IMR-90 (cell line): ENCODE data around the gene SUN1. TPM values are rescaled to one million over a fixed set of nuclear protein-coding genes. Genes with fewer than 3 reads are reported as not detected.

ENCODE experiments used
- ATAC-seq: fragments of 200-7000 bp; cut with Tn5 transposase; 2 replicates; pipeline ENCODE4 v1.9.1; 2020; ENCODE audit warnings: low read depth, mild to moderate bottlenecking, moderate library complexity
- BruUV-seq: library from RNA; stranded (reverse); fragments of 400-500 nt; replicated peaks from 2 replicates; lab custom pipeline; 2021; lab: Mats Ljungman, UMichigan
- CTCF ChIA-PET: fragments of 300-600 bp; formaldehyde crosslinking; extraction: SDS; loops from one replicate; lab custom pipeline; 2021; ENCODE audit warnings: antibody characterized with exemption; lab: Yijun Ruan, JAX
- POLR2A ChIA-PET: fragments of 300-600 bp; sonication (Branson Sonifier 250); formaldehyde crosslinking; loops from one replicate; lab custom pipeline; 2022; ENCODE audit warnings: antibody characterized with exemption; ENCODE audit not compliant: unreplicated experiment; lab: Charles Lee
- DNase-seq: peaks from one replicate; pipeline ENCODE4 v3.0.0; 2013
- H2AFZ ChIP-seq: replicated peaks from 2 replicates; pipeline ENCODE3; 2013; ENCODE audit warnings: low read length, mild to moderate bottlenecking; ENCODE audit not compliant: poor library complexity
- H2AK5ac ChIP-seq: 2 replicates; pipeline ENCODE4 v1.6.1; 2013; ENCODE audit warnings: low read depth, low read length, inconsistent platforms
- H2AK9ac ChIP-seq: replicated peaks from 2 replicates; pipeline ENCODE3; 2013; ENCODE audit warnings: mild to moderate bottlenecking, low read depth, low read length, moderate library complexity; ENCODE audit not compliant: poor library complexity
- H2BK120ac ChIP-seq: 2 replicates; pipeline ENCODE4 v1.6.1; 2013; ENCODE audit warnings: low read depth, low read length, inconsistent platforms
- H2BK15ac ChIP-seq: 3 replicates; pipeline ENCODE4 v1.6.1; 2013; ENCODE audit warnings: low read depth, low read length, inconsistent platforms
- H2BK20ac ChIP-seq: 2 replicates; pipeline ENCODE4 v1.6.1; 2013; ENCODE audit warnings: low read depth, mild to moderate bottlenecking, inconsistent platforms, low read length, moderate library complexity
- H2BK5ac ChIP-seq: 2 replicates; pipeline ENCODE4 v1.6.1; 2013; ENCODE audit warnings: mild to moderate bottlenecking, low read depth, low read length, inconsistent platforms; ENCODE audit not compliant: poor library complexity, severe bottlenecking
- H3K14ac ChIP-seq: replicated peaks from 2 replicates; pipeline ENCODE4 v1.6.1; 2013; ENCODE audit warnings: low read depth, low read length, inconsistent platforms
- H3K18ac ChIP-seq: 2 replicates; pipeline ENCODE4 v1.6.1; 2013; ENCODE audit warnings: low read depth, low read length, control low read depth
- H3K23ac ChIP-seq: 2 replicates; pipeline ENCODE4 v1.6.1; 2013; ENCODE audit warnings: low read depth, low read length, inconsistent platforms
- H3K27ac ChIP-seq: 2 replicates; pipeline ENCODE4 v1.5.1; 2013; ENCODE audit warnings: mild to moderate bottlenecking, control low read depth, low read length; ENCODE audit not compliant: insufficient read depth
- H3K27me3 ChIP-seq: 2 replicates; pipeline ENCODE4 v1.6.1; 2013; ENCODE audit warnings: low read length; ENCODE audit not compliant: control insufficient read depth, insufficient read depth
- H3K36me3 ChIP-seq: 2 replicates; pipeline ENCODE4 v1.6.1; 2013; ENCODE audit warnings: low read length, mixed read lengths; ENCODE audit not compliant: control insufficient read depth, insufficient read depth
- H3K4ac ChIP-seq: 2 replicates; pipeline ENCODE4 v1.6.1; 2013; ENCODE audit warnings: low read depth, low read length, inconsistent platforms
- H3K4me1 ChIP-seq: 2 replicates; pipeline ENCODE4 v1.6.1; 2013; ENCODE audit warnings: low read length, mixed read lengths; ENCODE audit not compliant: control insufficient read depth, insufficient read depth
- H3K4me2 ChIP-seq: 2 replicates; pipeline ENCODE4 v1.6.1; 2013; ENCODE audit warnings: low read depth, mild to moderate bottlenecking, control low read depth, low read length, moderate library complexity
- H3K4me3 ChIP-seq: 2 replicates; pipeline ENCODE4 v1.5.1; 2013; ENCODE audit warnings: low read depth, mild to moderate bottlenecking, control low read depth, low read length, moderate library complexity; ENCODE audit not compliant: insufficient read depth
- H3K56ac ChIP-seq: 2 replicates; pipeline ENCODE4 v1.6.1; 2013; ENCODE audit warnings: low read length, inconsistent platforms; ENCODE audit not compliant: insufficient read depth; ENCODE audit errors: extremely low read depth
- H3K79me1 ChIP-seq, 2 experiments: 2 replicates each; pipeline ENCODE4 v1.6.1; 2013; ENCODE audit warnings: low read length in 2 of 2, inconsistent platforms in 1 of 2, low read depth in 1 of 2
- H3K9ac ChIP-seq: 2 replicates; pipeline ENCODE4 v1.6.1; 2013; ENCODE audit warnings: low read depth, low read length, control low read depth
- H3K9me1 ChIP-seq: 2 replicates; pipeline ENCODE4 v1.6.1; 2013; ENCODE audit warnings: low read length, inconsistent platforms; ENCODE audit not compliant: insufficient read depth
- H3K9me3 ChIP-seq: 2 replicates; pipeline ENCODE4 v1.6.1; 2013; ENCODE audit warnings: low read length; ENCODE audit not compliant: control insufficient read depth, insufficient read depth
- H4K20me1 ChIP-seq: 2 replicates; pipeline ENCODE4 v1.6.1; 2013; ENCODE audit warnings: low read length, inconsistent platforms; ENCODE audit not compliant: insufficient read depth
- H4K5ac ChIP-seq: 2 replicates; pipeline ENCODE4 v1.6.1; 2013; ENCODE audit warnings: mild to moderate bottlenecking, low read depth, low read length, control low read depth
- H4K8ac ChIP-seq, 2 experiments: 2 replicates each; pipeline ENCODE4 v1.6.1; 2013; ENCODE audit warnings: low read depth in 2 of 2, low read length in 2 of 2, control low read depth in 1 of 2, inconsistent platforms in 1 of 2
- H4K91ac ChIP-seq: 2 replicates; pipeline ENCODE4 v1.6.1; 2013; ENCODE audit warnings: low read depth, low read length, inconsistent platforms; ENCODE audit not compliant: insufficient read depth
- CEBPB ChIP-seq: IDR thresholded peaks from 2 replicates; pipeline ENCODE4 v1.6.1; 2012; ENCODE audit warnings: low read depth, low read length, improper control_type of control experiment
- CHD1 ChIP-seq: IDR thresholded peaks from 2 replicates; pipeline ENCODE4 v1.6.1; 2012; ENCODE audit warnings: low read depth, low read length, improper control_type of control experiment
- CTCF ChIP-seq: conservative IDR thresholded peaks from 2 replicates; pipeline ENCODE4 v1.5.1; 2012; ENCODE audit warnings: mild to moderate bottlenecking, low read depth, low read length, improper control_type of control experiment
- ELK1 ChIP-seq: fragments of 150-350 bp; IDR thresholded peaks from 2 replicates; pipeline ENCODE4 v1.6.1; 2016; ENCODE audit warnings: low read depth, mild to moderate bottlenecking, low read length, moderate library complexity, borderline replicate concordance
- FOS ChIP-seq: fragments of 150-350 bp; IDR thresholded peaks from 2 replicates; pipeline ENCODE4 v1.6.1; 2016; ENCODE audit warnings: low read depth, low read length
- MAZ ChIP-seq: IDR thresholded peaks from 2 replicates; pipeline ENCODE4 v1.6.1; 2012; ENCODE audit warnings: low read depth, mild to moderate bottlenecking, low read length, improper control_type of control experiment, moderate library complexity, borderline replicate concordance
- MXI1 ChIP-seq: IDR thresholded peaks from 2 replicates; pipeline ENCODE4 v1.6.1; 2012; ENCODE audit warnings: low read depth, mild to moderate bottlenecking, low read length, moderate library complexity, borderline replicate concordance
- NFE2L2 ChIP-seq: fragments of 150-350 bp; IDR thresholded peaks from 2 replicates; pipeline ENCODE4 v1.6.1; 2016; ENCODE audit warnings: low read depth, mild to moderate bottlenecking, low read length
- RAD21 ChIP-seq: IDR thresholded peaks from 2 replicates; pipeline ENCODE4 v1.6.1; 2012; ENCODE audit warnings: low read length, improper control_type of control experiment
- RFX5 ChIP-seq: IDR thresholded peaks from 2 replicates; pipeline ENCODE4 v1.8.0; 2012; ENCODE audit warnings: low read depth, mild to moderate bottlenecking, low read length, moderate library complexity
- SMC3 ChIP-seq: fragments of 150-350 bp; IDR thresholded peaks from 2 replicates; pipeline ENCODE4 v1.6.1; 2016; ENCODE audit warnings: low read depth, mild to moderate bottlenecking, antibody characterized with exemption, low read length, moderate library complexity
- WGBS, 2 experiments: methylation state at CpG; one replicate each; pipeline versions ENCODE4 v1.1.5 to v1.1.7; 2013; ENCODE audit warnings: missing lambda C conversion rate in 2 of 2; ENCODE audit not compliant: insufficient read length in 1 of 2; ENCODE audit errors: extremely low coverage in 2 of 2; 5-methylcytosine and 5-hydroxymethylcytosine counted together
- dilution Hi-C: fragments of 300-500 bp; cut with HindIII; formaldehyde crosslinking; loops from one replicate; pipeline ENCODE4 v1.14.3; 2018; ENCODE audit warnings: low sequenced_read_pairs; ENCODE audit not compliant: unreplicated experiment
- in situ Hi-C: fragments of 300-500 bp; cut with MboI; formaldehyde crosslinking; loops from 3 replicates; pipeline ENCODE4 v1.14.3; 2019; ENCODE audit warnings: low sequenced_read_pairs, inconsistent platforms, mixed read lengths
- intact Hi-C: fragments of 100-400 bp; cut with micrococcal nuclease; formaldehyde crosslinking; loops from 2 replicates; pipeline ENCODE4 v1.10.0; 2022
- polyA plus RNA-seq, 3 experiments: library from polyadenylated mRNA; depleted of rRNA; stranded (reverse); fragments of >200 nt; gene quantifications; 2 replicates each; pipeline ENCODE4 v1.2.3, GENCODE V29; 2012; ENCODE audit warnings: low replicate concordance in 1 of 3
- total RNA-seq: library from RNA; depleted of rRNA; stranded (reverse); fragments of >200 nt; gene quantifications from 2 replicates; pipeline ENCODE4 v1.2.3, GENCODE V29; 2012

SUN1 gene
- total and polyA plus RNA-seq, 2 of the 4 experiments (the other 2 are of a cell fraction), result 113 to 239 TPM

GRCh38 chr7:783556-784490 lies 48.5 kb upstream of the SUN1 start (continued):
- TF ChIP-seq RAD21 (no peak), FOS (no peak)

GRCh38 chr7:784971-785370 lies 47.3 kb upstream of the SUN1 start:
- Histone ChIP-seq H3K9me3 (no peaks in the 10 kb centered on the region), H3K23ac (no peak overlapping the region), H4K8ac (no peak overlapping the region), H4K20me1 (no peaks in the 10 kb centered on the region; the same call in 1 of the 2 replicates), H2BK20ac (no peak overlapping the region), H3K9me1 (no peaks in the 10 kb centered on the region), H3K56ac (no peak overlapping the region), H3K4me2 (no peak overlapping the region), H3K4me3 (no peak overlapping the region), H4K91ac (no peak overlapping the region), H4K5ac (no peak overlapping the region), H2BK5ac (no peak overlapping the region), H3K9ac (no peak overlapping the region), H2BK15ac (no peak overlapping the region), H2AFZ (no peak overlapping the region), H3K27ac (no peak overlapping the region), H3K14ac (no peak overlapping the region), H3K4ac (no peak overlapping the region), H3K36me3 (peaks cover 29% of the 10 kb centered on the region), H3K4me1 (no peaks in the 10 kb centered on the region), H3K18ac (no peak overlapping the region), H3K79me1 (no peaks in the 10 kb centered on the region), H2AK5ac (no peak overlapping the region), H2BK120ac (no peak overlapping the region), H2AK9ac (no peak overlapping the region), H3K27me3 (no peaks in the 10 kb centered on the region)
- dilution Hi-C loops, result no loop called here
- no peak for DNase-seq
- intact Hi-C loops, result loop anchor here (5.0 kb wide), 1 partner anchor 167 kb away; the partner anchor contains the start of gene ADAP1
- no peak for TF ChIP-seq CTCF
- no peak for TF ChIP-seq CEBPB
- no peak for TF ChIP-seq NFE2L2
- no peak for TF ChIP-seq SMC3
- TF ChIP-seq ELK1, result no peak
- no peak for TF ChIP-seq RAD21
- no peak for TF ChIP-seq CHD1
- TF ChIP-seq MXI1, result no peak
- TF ChIP-seq MAZ, result no peak
- no peak for TF ChIP-seq RFX5
- no peak for ATAC-seq
- BruUV-seq, result no TSS peak
- 95% methylated on average over 16 of the region's 21 CpGs; no CpG with 5 or more reads in 1 of the 2 experiments for WGBS, 2 experiments
- POLR2A ChIA-PET, result no interaction called here
- in situ Hi-C loops, result loop anchor here (5.0 kb wide), 1 partner anchor 87 kb away; no protein-coding TSS in a partner anchor
- CTCF ChIA-PET, result no interaction called here
